Keratinocyte (primary cell): ENCODE results near the gene SPHK2.

Source experiments
- EZH2 ChIP-seq: IDR thresholded peaks from one replicate; pipeline ENCODE4 v1.6.1; 2012; ENCODE audit warnings: inconsistent platforms, mild to moderate bottlenecking, low read length, moderate library complexity
- TF ChIP-seq, protein P1 (sequence below), 3 experiments: IDR thresholded peaks in 1 of 3; conservative IDR thresholded peaks in 1 of 3; optimal IDR thresholded peaks in 1 of 3; 2 replicates in 2 of 3; 3 replicates in 1 of 3; pipeline versions ENCODE3 to v1.5.1; 2011; ENCODE audit warnings: low read length in 3 of 3, mild to moderate bottlenecking in 3 of 3, moderate library complexity in 2 of 3, control low read depth in 1 of 3, inconsistent platforms in 1 of 3; ENCODE audit not compliant: insufficient read depth in 2 of 3; ENCODE audit errors: extremely low read depth in 1 of 3

DNA sequence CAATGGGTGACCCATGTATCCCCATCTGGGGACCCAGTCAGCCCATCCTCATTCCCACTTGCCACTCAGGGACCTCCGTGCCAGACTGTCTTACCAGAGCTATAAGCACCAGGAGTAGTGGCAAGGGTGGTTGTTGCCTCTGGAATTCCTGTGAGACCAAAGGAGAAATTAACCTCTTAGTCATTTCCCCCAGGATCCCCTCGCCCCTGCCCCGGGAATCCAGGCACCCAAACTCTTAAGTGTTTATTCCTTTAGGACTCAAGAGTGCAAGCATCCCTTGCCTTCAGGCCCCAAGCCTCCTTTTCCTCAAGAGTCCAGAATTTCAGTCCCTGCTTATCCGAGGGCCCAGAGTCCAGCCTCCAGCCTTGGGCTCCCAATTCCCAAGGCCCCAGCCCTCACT is 44.4 kb downstream of the SPHK2 start:
- TF ChIP-seq, protein P1, sequence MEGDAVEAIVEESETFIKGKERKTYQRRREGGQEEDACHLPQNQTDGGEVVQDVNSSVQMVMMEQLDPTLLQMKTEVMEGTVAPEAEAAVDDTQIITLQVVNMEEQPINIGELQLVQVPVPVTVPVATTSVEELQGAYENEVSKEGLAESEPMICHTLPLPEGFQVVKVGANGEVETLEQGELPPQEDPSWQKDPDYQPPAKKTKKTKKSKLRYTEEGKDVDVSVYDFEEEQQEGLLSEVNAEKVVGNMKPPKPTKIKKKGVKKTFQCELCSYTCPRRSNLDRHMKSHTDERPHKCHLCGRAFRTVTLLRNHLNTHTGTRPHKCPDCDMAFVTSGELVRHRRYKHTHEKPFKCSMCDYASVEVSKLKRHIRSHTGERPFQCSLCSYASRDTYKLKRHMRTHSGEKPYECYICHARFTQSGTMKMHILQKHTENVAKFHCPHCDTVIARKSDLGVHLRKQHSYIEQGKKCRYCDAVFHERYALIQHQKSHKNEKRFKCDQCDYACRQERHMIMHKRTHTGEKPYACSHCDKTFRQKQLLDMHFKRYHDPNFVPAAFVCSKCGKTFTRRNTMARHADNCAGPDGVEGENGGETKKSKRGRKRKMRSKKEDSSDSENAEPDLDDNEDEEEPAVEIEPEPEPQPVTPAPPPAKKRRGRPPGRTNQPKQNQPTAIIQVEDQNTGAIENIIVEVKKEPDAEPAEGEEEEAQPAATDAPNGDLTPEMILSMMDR (optimal IDR thresholded peaks at IDR 0.05 in 1 of 3, IDR thresholded peaks at IDR 0.05 in 1 of 3, conservative IDR thresholded peaks at IDR 0.05 in 1 of 3; ENCODE audit: extremely low read depth in 1 of 3, insufficient read depth in 2 of 3, low read length in 3 of 3) = no peak
- TF ChIP-seq EZH2 = no peak
